Epithelial cell of esophagus (primary cell): ENCODE measurements around the gene XG.

ENCODE experiments used
- DNase-seq: peaks from one replicate; pipeline ENCODE4 v3.0.0; 2010; ENCODE audit warnings: low read depth
- H3K4me3 ChIP-seq: 2 replicates; pipeline ENCODE4 v1.5.1; 2011; ENCODE audit warnings: mild to moderate bottlenecking, low read length, control low read depth
- TF ChIP-seq, protein P1 (sequence below): IDR thresholded peaks from 2 replicates; pipeline ENCODE4 v1.5.1; 2011; ENCODE audit warnings: low read depth, mild to moderate bottlenecking, low read length, control low read depth, inconsistent platforms; ENCODE audit not compliant: insufficient read depth; ENCODE audit errors: missing control alignments

Gene XG

DNA sequence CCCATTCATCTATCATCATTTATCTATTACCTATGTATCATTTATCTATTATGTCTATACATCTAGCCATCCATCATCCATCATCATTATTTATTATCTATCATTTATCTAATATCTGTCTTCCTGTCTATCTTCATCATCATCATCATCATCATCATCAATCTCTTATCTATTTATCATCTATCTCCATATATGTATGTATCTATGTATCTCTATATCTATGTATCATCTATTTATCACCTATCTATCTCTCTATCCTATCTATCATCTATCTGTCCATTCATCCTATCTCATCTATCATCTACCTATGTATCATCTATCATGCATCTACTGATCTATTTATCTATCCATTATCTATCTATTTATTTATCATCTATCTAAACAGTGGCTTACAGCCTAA is 73.0 kb downstream of the XG start:
- no peak for DNase-seq
- H3K4me3 ChIP-seq = no peak overlapping the region
- TF ChIP-seq, protein P1, sequence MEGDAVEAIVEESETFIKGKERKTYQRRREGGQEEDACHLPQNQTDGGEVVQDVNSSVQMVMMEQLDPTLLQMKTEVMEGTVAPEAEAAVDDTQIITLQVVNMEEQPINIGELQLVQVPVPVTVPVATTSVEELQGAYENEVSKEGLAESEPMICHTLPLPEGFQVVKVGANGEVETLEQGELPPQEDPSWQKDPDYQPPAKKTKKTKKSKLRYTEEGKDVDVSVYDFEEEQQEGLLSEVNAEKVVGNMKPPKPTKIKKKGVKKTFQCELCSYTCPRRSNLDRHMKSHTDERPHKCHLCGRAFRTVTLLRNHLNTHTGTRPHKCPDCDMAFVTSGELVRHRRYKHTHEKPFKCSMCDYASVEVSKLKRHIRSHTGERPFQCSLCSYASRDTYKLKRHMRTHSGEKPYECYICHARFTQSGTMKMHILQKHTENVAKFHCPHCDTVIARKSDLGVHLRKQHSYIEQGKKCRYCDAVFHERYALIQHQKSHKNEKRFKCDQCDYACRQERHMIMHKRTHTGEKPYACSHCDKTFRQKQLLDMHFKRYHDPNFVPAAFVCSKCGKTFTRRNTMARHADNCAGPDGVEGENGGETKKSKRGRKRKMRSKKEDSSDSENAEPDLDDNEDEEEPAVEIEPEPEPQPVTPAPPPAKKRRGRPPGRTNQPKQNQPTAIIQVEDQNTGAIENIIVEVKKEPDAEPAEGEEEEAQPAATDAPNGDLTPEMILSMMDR = no peak

DNA sequence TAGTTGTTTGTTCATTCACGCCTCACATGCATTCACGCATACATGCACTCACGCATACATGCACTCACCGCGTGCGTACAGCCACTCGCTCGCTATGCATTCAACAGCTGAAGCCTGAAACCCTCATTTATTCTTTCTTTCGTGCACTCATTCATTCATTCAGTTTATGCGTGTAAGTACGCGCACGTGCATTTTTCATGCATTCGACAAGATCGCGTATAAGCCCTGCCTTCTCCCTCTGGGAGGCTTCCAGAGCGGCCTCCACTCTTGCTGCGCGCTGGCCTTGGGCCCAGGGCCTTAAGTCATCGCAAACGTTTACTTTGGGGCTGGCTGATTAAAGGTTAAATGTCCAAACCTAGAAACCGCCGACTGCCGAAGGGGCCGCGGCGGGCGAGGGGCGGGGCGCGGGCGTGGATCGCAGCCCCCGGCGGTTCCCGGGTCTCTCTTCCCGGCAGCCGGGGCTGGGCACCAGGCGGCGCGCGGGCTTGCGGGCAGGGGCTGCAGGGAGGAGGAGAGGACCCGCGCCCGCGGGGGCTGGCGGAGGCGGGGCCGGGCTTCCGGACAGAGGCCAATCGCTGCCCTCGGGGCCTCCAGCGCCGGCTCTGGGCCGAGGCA is 76.6 kb downstream of the XG start, which contains the start of gene GYG2:
GYG2 (plus strand) TSS at position 587 of the 615 bp plus-strand sequence. CDS start 1,259 bp downstream, outside the sequence.
- TF ChIP-seq, protein P1 = no peak
- no peak for DNase-seq
- no peak within 1 kb of the TSS for H3K4me3 ChIP-seq

DNA sequence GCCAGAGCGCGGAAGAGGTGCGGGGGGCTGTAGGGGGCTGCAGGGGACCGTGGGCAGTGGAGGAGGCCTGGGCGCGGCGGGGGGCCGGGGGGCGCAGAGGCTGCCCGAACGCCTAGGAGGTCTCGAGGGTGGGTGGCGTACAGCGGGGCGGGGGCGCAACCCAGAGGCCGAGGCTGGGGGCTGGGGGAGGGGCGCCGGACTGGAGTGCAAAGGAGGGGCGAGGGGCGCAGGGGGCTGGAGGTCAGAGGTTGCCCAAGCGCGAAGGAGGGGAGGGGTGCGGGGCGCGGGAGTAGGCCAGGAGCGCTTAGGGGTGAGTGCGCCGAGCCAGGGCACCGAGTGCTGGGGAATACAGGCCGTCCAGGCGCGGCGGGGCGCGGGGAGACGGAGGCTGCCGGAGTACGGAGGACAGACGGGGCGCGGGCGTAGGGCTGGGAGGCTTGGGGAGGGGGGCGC is 77.1 kb downstream of the XG start:
- H3K4me3 ChIP-seq = no peak overlapping the region
- DNase-seq = no peak
- TF ChIP-seq, protein P1 = no peak

DNA sequence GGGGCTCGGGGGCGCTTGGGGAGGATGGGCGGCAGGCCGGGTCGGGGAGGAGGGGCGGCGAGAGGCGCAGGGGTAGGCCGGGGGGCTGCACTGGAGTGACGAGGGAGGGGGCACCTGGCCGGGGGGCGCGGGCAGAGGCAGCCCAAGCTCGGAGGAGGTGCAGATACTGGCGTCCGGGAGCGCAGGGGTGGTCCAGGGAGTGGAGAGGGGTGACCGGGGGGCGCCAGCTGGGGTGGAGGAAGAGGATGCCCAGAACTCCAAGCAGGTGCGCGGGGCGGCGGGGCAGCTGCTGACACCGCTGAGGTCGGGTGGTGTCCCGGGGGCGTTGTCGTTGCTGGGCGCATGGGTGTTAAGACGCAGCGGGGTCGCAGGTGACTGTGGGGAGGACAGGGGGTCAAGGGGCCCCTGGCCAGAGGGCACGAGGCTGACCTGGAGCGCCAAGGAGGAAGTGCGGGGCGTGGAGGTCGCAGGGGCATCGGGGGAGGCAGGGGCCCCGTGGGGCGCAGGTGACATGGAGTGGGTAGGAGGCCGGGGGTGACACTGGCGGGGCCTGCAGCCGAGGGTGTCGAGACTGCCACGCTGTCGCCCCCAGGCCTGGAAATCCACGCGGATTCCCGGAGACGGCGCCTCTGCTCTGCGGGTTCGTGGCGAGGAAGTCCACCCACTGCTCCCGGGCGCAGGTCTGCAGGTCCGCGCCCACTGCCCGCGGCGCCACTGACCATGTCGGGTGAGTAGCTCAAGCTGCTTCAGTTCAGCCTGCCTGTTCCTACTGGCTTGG is 77.8 kb downstream of the XG start:
- TF ChIP-seq, protein P1 = no peak
- H3K4me3 ChIP-seq = no peak overlapping the region
- DNase-seq = no peak

DNA sequence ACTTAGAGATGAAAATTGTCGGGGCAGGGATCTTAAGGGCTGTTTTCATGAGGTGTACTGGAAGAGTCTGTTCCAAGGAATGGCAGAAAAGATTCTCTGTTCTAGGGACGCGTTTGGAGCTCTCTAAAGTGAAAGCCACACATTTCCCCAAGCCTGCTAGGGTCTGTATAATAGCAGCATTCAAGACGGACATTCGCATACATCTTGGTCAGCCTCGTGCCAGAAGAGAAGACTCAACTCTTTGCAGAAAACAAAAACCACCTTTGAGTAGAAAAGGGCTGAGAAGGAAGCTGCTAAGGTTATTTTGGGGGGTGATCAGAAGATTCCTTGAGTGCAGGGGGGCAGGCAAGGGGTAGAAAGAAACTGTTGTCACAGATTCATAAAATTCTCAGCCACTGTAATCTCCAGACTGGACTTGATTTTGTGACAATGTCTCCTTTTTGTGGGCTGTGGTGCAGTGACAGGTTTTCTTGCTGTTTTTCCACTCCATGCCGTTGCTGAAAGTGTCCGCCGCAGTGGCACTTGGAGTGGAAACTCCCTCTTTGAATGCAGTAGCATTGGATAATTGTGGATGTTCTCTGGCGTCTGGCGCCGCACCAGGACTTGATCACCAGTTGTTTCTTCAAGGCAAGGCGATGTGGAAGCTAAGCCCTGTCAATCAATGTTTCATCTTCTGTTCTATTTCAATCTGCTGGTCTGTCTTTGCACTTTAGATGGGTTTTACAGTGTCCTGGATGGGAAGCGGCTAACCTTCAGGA is 79.8 kb downstream of the XG start:
- DNase-seq = no peak
- no peak overlapping the region for H3K4me3 ChIP-seq
- TF ChIP-seq, protein P1 = no peak

DNA sequence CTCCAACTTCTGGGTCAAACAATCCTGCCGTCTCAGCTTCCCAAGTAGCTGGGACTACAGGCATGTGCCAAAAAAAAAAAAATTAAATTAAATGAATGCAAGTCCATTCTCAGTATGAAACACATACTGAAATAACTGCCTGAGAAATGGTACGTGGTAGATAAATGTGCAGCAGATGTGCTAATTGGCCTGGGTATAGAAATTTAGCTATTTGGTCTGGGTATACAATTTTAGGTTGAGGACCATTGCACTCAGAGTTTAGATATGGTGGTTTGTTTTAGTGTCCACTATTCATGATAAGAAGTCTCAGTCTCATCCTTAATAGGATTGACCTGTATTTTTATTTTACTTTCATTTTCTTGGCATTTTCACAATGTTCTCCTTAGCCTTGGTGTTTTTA is 86.1 kb downstream of the XG start:
- H3K4me3 ChIP-seq = no peak overlapping the region
- no peak for DNase-seq
- TF ChIP-seq, protein P1 = no peak
